Stomach (tissue), 9 donors: ENCODE measurements around the gene B3GLCT. TPM values are rescaled to one million over a fixed set of nuclear protein-coding genes. Genes with fewer than 3 reads are reported as not detected.

Experiments
- DNase-seq, 2 donors: peaks; one replicate each; pipeline versions ENCODE4 v3.0.0 to v3.0.0-alpha.2; 2013 to 2019
- H3K27ac ChIP-seq, 5 donors: fragments of 200-600 bp in 4 of 5; sonication (generic) in 4 of 5; one replicate each; pipeline ENCODE4 v1.5.1; 2013 to 2019; ENCODE audit warnings: mild to moderate bottlenecking in 1 of 5, moderate library complexity in 1 of 5
- H3K27me3 ChIP-seq, 3 donors: fragments of 200-600 bp; sonication (generic); one replicate each; pipeline ENCODE4 v1.5.1; 2017 to 2019; ENCODE audit warnings: mixed run types in 1 of 3
- H3K36me3 ChIP-seq, 4 donors: fragments of 200-600 bp; sonication (generic); 1 replicate in 3 of 4; 2 replicates in 1 of 4; pipeline ENCODE4 v1.5.1; 2016 to 2019
- H3K4me1 ChIP-seq, 4 donors: fragments of 200-600 bp; sonication (generic); one replicate each; pipeline ENCODE4 v1.5.1; 2016 to 2019
- H3K4me3 ChIP-seq, 4 donors: fragments of 200-600 bp; sonication (generic) in 3 of 4; one replicate each; pipeline ENCODE4 v1.5.1; 2016 to 2019; ENCODE audit warnings: mild to moderate bottlenecking in 1 of 4
- H3K9me3 ChIP-seq, 4 donors: fragments of 200-600 bp; sonication (generic); one replicate each; pipeline ENCODE4 v1.5.1; 2016 to 2019
- EP300 ChIP-seq: sonication (generic); formaldehyde crosslinking; IDR thresholded peaks from one replicate; pipeline ENCODE4 v1.6.1; 2017; ENCODE audit warnings: antibody characterized with exemption
- POLR2A ChIP-seq, 4 donors: fragments of 450-650 bp; IDR thresholded peaks; one replicate each; pipeline ENCODE4 v1.6.1; 2016; ENCODE audit warnings: antibody characterized with exemption in 4 of 4, control low read depth in 2 of 4, mild to moderate bottlenecking in 1 of 4, moderate library complexity in 1 of 4
- POLR2AphosphoS5 ChIP-seq, 3 donors: sonication (generic); formaldehyde crosslinking; IDR thresholded peaks; one replicate each; pipeline ENCODE4 v1.6.1; 2016; ENCODE audit warnings: antibody characterized with exemption in 3 of 3
- WGBS, 5 donors: extraction: QIAGEN DNeasy Blood & Tissue Kit in 3 of 5; methylation state at CpG; one replicate each; pipeline versions ENCODE4 v1.1.5 to v1.1.7; 2013 to 2018; 5-methylcytosine and 5-hydroxymethylcytosine counted together
- intact Hi-C: fragments of 100-400 bp; cut with DNase I; formaldehyde crosslinking; loops from one replicate; pipeline ENCODE4 v1.15.1; 2023; ENCODE audit warnings: low total_unique reads
- polyA plus RNA-seq, 3 donors: library from polyadenylated mRNA; stranded (reverse); fragments of 200-250 nt; gene quantifications; one replicate each; pipeline ENCODE4 v1.2.3, GENCODE V29; 2013
- total RNA-seq, 5 donors: library from RNA; depleted of rRNA; stranded (reverse); fragments of >200 nt; gene quantifications; one replicate each; pipeline versions ENCODE4 v1.1.0 to v1.2.3, GENCODE V29; 2014 to 2016
- TF ChIP-seq, protein P1 (sequence below), 7 experiments: fragments of 450-650 bp in 4 of 7; fragments of 200-600 bp in 3 of 7; sonication (generic) in 3 of 7; IDR thresholded peaks; one replicate each; pipeline ENCODE4 v1.5.1; 2016 to 2019; ENCODE audit warnings: antibody characterized with exemption in 7 of 7, control low read depth in 2 of 7, mild to moderate bottlenecking in 1 of 7
- donor health status: healthy with polysubstance abuse.
- donor health status: Bipolar disorder and iron deficiency.
- donor health status: healthy.

The B3GLCT gene
- total and polyA plus RNA-seq, 8 donors: 0.76 to 16.1 (median 6.4) TPM; not detected in 2

GRCh38 chr13:31278869-31279268 is 79.1 kb downstream of the B3GLCT start:
- Histone ChIP-seq H3K9me3 (peaks cover 0 to 13% (median 6%) of the 10 kb centered on the region in 4 donors), H3K36me3 (peaks cover 0 to 30% (median 27%) of the 10 kb centered on the region in 4 donors), H3K27me3 (no peaks in the 10 kb centered on the region), H3K4me1 (no peaks in the 10 kb centered on the region), H3K4me3 (no peak overlapping the region), H3K27ac (no peak overlapping the region)
- no peak for DNase-seq
- TF ChIP-seq EP300: no peak
- TF ChIP-seq POLR2AphosphoS5 (IDR thresholded peaks at IDR 0.05): no peak
- TF ChIP-seq, protein P1, sequence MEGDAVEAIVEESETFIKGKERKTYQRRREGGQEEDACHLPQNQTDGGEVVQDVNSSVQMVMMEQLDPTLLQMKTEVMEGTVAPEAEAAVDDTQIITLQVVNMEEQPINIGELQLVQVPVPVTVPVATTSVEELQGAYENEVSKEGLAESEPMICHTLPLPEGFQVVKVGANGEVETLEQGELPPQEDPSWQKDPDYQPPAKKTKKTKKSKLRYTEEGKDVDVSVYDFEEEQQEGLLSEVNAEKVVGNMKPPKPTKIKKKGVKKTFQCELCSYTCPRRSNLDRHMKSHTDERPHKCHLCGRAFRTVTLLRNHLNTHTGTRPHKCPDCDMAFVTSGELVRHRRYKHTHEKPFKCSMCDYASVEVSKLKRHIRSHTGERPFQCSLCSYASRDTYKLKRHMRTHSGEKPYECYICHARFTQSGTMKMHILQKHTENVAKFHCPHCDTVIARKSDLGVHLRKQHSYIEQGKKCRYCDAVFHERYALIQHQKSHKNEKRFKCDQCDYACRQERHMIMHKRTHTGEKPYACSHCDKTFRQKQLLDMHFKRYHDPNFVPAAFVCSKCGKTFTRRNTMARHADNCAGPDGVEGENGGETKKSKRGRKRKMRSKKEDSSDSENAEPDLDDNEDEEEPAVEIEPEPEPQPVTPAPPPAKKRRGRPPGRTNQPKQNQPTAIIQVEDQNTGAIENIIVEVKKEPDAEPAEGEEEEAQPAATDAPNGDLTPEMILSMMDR (IDR thresholded peaks at IDR 0.05): no peak
- no peak for TF ChIP-seq POLR2A (IDR thresholded peaks at IDR 0.05)
- intact Hi-C loops: no loop called here
- 78 to 98% (median 91%) methylated on average over 1 of the region's 1 CpG for WGBS, 5 donors

GRCh38 chr13:31282741-31283455 is 83.1 kb downstream of the B3GLCT start:
- intact Hi-C loops: no loop called here
- no peaks in the 10 kb centered on the region for H3K27me3 ChIP-seq
- H3K36me3 ChIP-seq: peaks cover 8 to 25% (median 18%) of the 10 kb centered on the region in 4 donors
- peaks cover 0 to 13% (median 6%) of the 10 kb centered on the region in 4 donors for H3K9me3 ChIP-seq
- H3K4me3 ChIP-seq: no peak overlapping the region
- TF ChIP-seq POLR2A (IDR thresholded peaks at IDR 0.05): no peak
- TF ChIP-seq EP300: no peak
- TF ChIP-seq POLR2AphosphoS5 (IDR thresholded peaks at IDR 0.05): no peak
- TF ChIP-seq, protein P1 (IDR thresholded peaks at IDR 0.05): no peak
- H3K27ac ChIP-seq: no peak overlapping the region
- 92 to 98% (median 95%) methylated on average over 3 of the region's 3 CpGs for WGBS, 5 donors
- no peak for DNase-seq
- H3K4me1 ChIP-seq: no peaks in the 10 kb centered on the region

- Histone ChIP-seq H3K4me1 (no peaks in the 10 kb centered on the region), H3K9me3 (peaks cover 6 to 30% (median 20%) of the 10 kb centered on the region in 4 donors), H3K27ac (no peak overlapping the region), H3K36me3 (peaks cover 14 to 53% (median 37%) of the 10 kb centered on the region in 4 donors), H3K27me3 (no peaks in the 10 kb centered on the region), H3K4me3 (no peak overlapping the region)
- DNase-seq: no peak
- TF ChIP-seq POLR2A (IDR thresholded peaks at IDR 0.05): no peak
- no peak for TF ChIP-seq POLR2AphosphoS5 (IDR thresholded peaks at IDR 0.05)
- no peak for TF ChIP-seq EP300
- TF ChIP-seq, protein P1 (IDR thresholded peaks at IDR 0.05): no peak
- intact Hi-C loops: no loop called here
- 90 to 100% (median 92%) methylated on average over 2 of the region's 2 CpGs for WGBS, 5 donors
Measured at GRCh38 chr13:31286930-31287329, 87.2 kb downstream of the B3GLCT start.

DNA sequence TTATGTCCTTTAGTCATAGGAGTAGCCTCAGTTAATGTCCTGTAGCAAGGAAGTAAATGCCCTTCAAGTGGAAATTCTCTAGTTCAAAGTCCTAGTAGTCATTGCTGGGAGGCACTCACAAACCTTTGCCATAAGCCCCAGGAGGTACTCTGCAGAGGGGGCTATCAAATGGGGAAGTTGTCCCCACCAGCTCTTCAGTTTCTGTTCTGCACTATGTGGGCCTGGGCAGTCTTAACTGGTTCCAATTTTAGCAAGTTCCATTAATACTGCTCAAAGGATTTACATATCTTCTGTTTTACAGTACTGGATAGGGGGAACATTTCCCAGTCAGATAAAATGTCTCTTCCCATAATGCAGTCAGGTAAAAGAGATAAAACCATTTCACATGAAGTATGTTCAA is 101.3 kb downstream of the B3GLCT start:
- intact Hi-C loops: no loop called here

More for the DNA sequence above, 101.3 kb downstream of the B3GLCT start:
- Histone ChIP-seq H3K27ac (no peak overlapping the region), H3K4me3 (no peak overlapping the region), H3K27me3 (no peaks in the 10 kb centered on the region), H3K9me3 (peaks cover 0 to 6% (median 0%) of the 10 kb centered on the region in 4 donors), H3K36me3 (peaks cover 0 to 51% (median 27%) of the 10 kb centered on the region in 4 donors), H3K4me1 (no peaks in the 10 kb centered on the region)
- DNase-seq: no peak
- TF ChIP-seq EP300: no peak
- no peak for TF ChIP-seq POLR2AphosphoS5 (IDR thresholded peaks at IDR 0.05)
- TF ChIP-seq POLR2A (IDR thresholded peaks at IDR 0.05): no peak
- TF ChIP-seq, protein P1 (IDR thresholded peaks at IDR 0.05): no peak
